GM21786 (cell line): Measurements from ENCODE around the gene SMOC1.

Source experiments
- ATAC-seq: cut with Tn5 transposase; IDR thresholded peaks from one replicate; pipeline ENCODE4 v1.9.1; 2021; ENCODE audit not compliant: unreplicated experiment

SMOC1 gene

DNA sequence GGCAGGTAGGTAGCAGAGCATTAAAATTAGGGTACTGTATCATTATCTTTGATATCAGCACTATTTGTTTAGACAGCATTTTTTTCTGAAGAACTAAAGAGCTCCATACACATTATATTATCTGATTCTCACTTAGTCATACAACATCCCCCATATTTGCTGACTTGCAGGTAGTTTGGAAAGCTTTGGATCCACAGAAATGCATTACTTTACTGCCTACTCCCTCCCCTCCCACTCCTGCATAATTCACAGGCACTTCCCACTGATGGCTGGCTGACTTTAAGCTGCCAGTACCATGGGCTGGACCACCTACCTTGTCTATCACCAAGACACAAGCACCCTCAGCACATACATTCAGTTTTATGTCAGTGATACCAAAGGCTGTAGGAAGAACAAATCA is 199.1 kb downstream of the SMOC1 start:
- ATAC-seq: no peak

GRCh38 chr14:70080076-70080475 is 200.9 kb downstream of the SMOC1 start:
- no peak for ATAC-seq
